Lower leg skin (tissue), 3 donors: ENCODE results near the gene TBC1D23.

ENCODE experiments used
- CTCF ChIP-seq, 3 donors: fragments of 450-650 bp; IDR thresholded peaks; one replicate each; pipeline ENCODE4 v1.5.1; 2016; ENCODE audit warnings: antibody characterized with exemption in 3 of 3, mild to moderate bottlenecking in 3 of 3, moderate library complexity in 2 of 3
- POLR2A ChIP-seq, 2 donors: fragments of 450-650 bp; IDR thresholded peaks; one replicate each; pipeline ENCODE4 v1.6.1; 2016 to 2017; ENCODE audit warnings: antibody characterized with exemption in 2 of 2, mild to moderate bottlenecking in 1 of 2, moderate library complexity in 1 of 2

GRCh38 chr3:100226712-100227429 lies 33.9 kb upstream of the TBC1D23 start:
- TF ChIP-seq POLR2A (IDR thresholded peaks at IDR 0.05) (no peak), CTCF (IDR thresholded peaks at IDR 0.05) (no peak)
